T47D (cell line): ENCODE results near the gene HSPA4.
"Not testable (repeated sequence)": the region's sequence is repeated elsewhere in the genome, so short reads cannot be mapped to it uniquely, and the experiment has no call there.

Experiments
- DNase-seq, 2 experiments: peaks; one replicate each; pipeline versions ENCODE4 v3.0.0 to v3.0.0-alpha.2; 2011 to 2012; ENCODE audit warnings: low read depth in 1 of 2, low spot score in 1 of 2
- JUND ChIP-seq: IDR thresholded peaks from 2 replicates; pipeline ENCODE4 v1.6.1; 2012; ENCODE audit warnings: low read depth
- in situ Hi-C: cut with HindIII; loops from 2 replicates; pipeline ENCODE4 v1.10.0; 2016; ENCODE audit warnings: low sequenced_read_pairs, low pct_unique_long_range_greater_than_20kb

The HSPA4 gene

DNA sequence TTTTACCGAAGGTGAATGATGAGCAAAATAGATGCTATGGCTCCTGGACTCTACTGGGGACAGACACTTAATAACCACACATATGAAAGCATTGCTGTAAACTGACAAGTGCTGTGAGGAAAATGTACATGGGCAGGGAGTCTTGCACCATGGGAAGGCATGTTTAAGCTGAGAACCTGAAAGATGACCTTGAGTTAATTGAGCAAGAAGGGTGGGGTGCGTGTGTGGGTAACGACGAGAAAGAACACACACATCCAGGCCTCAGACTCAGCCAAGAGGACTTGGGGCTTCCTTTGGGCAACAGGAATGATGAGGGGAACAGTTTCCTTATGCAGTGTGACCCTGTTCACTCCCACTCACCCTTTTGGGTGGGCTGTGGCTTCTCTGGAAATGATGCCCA lies 73.1 kb downstream of the HSPA4 start:
- no peak for TF ChIP-seq JUND
- in situ Hi-C loops: no loop called here
- DNase-seq: no peak

GRCh38 chr5:133128066-133128465 lies 76.3 kb downstream of the HSPA4 start:
- in situ Hi-C loops: no loop called here
- TF ChIP-seq JUND: no peak
- no peak for DNase-seq

DNA sequence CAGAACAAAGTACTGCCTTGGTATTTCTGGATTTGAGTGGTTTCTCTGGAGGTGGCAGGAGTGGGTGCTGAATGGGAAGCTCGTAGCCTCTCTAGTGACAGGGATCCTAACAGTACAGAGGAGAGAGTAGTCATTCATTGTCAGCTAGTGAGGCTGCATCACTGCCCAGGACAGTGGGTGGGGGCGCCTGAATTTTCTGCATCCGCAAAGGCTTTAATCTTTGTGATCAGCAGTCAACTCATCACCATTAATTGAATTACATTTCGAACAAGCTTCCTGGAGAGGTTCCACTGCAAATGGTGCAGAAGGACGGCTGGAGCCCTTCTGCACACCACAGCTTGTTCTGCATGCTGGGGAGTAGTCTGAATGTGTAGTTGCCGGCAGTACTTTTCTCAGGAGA lies 77.5 kb downstream of the HSPA4 start:
- in situ Hi-C loops: no loop called here
- TF ChIP-seq JUND: no peak
- DNase-seq: no peak

DNA sequence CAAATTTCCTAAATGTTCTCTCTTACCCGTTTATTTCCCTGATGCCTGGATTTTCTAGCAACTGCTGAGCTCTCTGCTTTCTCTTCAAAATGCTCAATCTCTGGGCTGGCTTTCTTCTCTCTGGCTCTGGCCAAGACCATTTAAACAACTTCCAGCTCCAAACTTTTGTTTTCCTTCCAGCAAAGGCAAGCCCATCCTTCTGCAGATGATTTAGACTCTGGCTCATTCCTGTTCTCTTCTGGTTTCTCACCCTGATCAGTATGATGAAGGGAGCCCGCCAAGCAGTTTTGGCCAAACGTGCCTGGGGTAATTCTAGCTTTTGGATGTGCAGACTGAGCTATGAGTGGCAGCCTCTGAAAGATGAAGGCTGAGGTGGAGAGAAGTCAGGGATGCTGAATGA lies 78.1 kb downstream of the HSPA4 start:
- in situ Hi-C loops: no loop called here

GRCh38 chr5:133130387-133131118 lies 78.7 kb downstream of the HSPA4 start:
- TF ChIP-seq JUND: no peak
- no peak for DNase-seq
- in situ Hi-C loops: no loop called here

More for the DNA sequence above, 78.1 kb downstream of the HSPA4 start:
- no peak for DNase-seq
- TF ChIP-seq JUND: no peak

DNA sequence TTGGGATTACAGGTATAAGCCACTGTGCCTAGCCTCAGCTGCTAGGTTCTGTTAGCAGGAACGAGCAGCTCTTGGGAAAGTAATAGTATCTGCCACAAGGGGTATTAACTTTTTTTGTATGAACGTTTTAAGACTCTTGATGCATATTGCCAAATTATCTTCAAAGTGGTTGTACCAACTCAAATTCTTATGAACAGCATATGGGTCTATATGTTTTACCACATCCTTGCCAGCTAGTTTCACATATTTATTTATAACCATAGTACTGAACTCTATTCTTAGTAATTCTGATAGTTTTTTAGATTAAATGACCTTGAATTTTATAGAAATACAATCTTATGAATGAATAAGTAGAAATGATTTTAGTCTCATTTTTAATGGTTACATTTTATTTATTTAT lies 80.9 kb downstream of the HSPA4 start:
- in situ Hi-C loops: no loop called here
- DNase-seq: no peak
- no peak for TF ChIP-seq JUND

- in situ Hi-C loops, DNase-seq: not testable (repeated sequence)
Measured at GRCh38 chr5:133133241-133133640, 81.4 kb downstream of the HSPA4 start.

GRCh38 chr5:133136890-133137289 lies 85.1 kb downstream of the HSPA4 start:
- DNase-seq, in situ Hi-C loops: not testable (repeated sequence)

- in situ Hi-C loops: no loop called here
- TF ChIP-seq JUND: no peak
- no peak for DNase-seq
Measured at GRCh38 chr5:133140311-133140710, 88.5 kb downstream of the HSPA4 start.

- in situ Hi-C loops: no loop called here
- no peak for DNase-seq
- TF ChIP-seq JUND: no peak
Measured at GRCh38 chr5:133141746-133142145, 89.9 kb downstream of the HSPA4 start.

DNA sequence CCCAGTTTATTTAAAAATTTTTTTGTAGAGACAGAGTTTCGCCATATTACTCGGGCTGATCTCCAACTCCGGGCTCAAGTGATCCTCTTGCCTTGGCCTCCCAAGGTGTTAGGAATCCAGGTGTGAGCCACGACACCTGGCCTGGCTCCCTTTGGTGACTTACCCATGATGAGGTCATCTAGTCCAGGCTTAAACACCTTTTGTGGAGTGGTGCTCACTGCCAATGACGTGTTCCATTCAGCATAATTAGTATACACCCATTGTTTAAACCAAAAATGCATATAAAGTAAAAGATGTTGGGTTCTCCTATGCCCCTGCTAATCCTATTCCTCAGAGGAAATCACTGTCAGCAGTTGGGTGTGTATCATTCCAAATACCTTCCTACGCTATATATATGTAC lies 91.0 kb downstream of the HSPA4 start:
- no peak for DNase-seq
- in situ Hi-C loops: no loop called here
- no peak for TF ChIP-seq JUND

- TF ChIP-seq JUND: no peak
- DNase-seq: no peak
- in situ Hi-C loops: no loop called here
Measured at GRCh38 chr5:133144245-133144981, 92.6 kb downstream of the HSPA4 start.

DNA sequence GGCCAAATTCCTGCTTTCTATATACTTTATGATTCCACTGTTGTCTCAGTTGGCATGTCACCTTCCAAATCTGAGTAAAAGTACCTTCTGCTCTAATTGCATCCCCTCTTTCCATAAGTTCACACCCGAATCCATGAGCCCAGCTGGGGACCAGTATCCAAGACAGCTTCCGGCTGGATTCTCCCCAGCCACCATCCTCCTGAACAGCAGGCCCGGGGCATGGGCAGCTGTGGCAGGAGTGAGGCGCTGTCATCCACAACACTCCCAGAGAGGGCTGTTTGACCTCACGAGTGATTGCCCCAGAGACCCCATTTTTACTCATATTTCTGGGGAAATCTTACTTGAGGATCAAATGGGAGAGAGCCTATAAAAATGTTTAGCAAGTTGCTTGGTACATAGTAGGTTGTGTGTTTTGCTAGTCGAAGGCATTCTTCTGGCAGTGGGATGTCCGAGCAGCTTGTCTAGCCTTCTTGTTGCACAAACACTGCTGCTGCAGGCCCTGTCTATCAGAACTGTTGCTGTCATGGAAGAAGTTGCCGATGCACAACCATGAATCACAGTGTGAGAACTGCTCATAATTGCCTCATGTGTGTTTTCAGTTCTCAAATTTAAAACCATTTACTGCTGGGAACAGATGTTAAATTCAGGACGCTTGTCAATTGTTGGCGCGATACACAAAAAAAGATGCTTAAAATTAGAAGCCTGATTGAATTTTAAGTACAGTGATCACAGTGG lies 93.8 kb downstream of the HSPA4 start:
- no peak for DNase-seq
- in situ Hi-C loops: no loop called here
- TF ChIP-seq JUND: no peak
